Stimulated activated CD4-positive, alpha-beta T cell treated with anti-CD3 and anti-CD28 coated beads, TNF-alpha, amount 100 ng/mL, for 48 hours (primary cell): Measurements from ENCODE around the gene PSMC3.
A peak's percentile ranks its signal among the peaks of the same experiment; 100 is the strongest.

Source experiments
- DNase-seq, 3 donors: peaks; one replicate each; pipeline ENCODE4 v3.0.0-alpha.2; 2020; ENCODE audit warnings: low read depth in 3 of 3

Gene PSMC3

GRCh38 chr11:47426062-47426956, at the start of gene PSMC3:
Gene PSMC3, minus strand, starts transcription at chr11:47426439. Its CDS starts 160 bp downstream, at chr11:47426279.
- peak; percentile 98 to 99 (median 99) for DNase-seq

GRCh38 chr11:47470671-47471070, 44.4 kb upstream of the PSMC3 start:
- DNase-seq: no peak

DNA sequence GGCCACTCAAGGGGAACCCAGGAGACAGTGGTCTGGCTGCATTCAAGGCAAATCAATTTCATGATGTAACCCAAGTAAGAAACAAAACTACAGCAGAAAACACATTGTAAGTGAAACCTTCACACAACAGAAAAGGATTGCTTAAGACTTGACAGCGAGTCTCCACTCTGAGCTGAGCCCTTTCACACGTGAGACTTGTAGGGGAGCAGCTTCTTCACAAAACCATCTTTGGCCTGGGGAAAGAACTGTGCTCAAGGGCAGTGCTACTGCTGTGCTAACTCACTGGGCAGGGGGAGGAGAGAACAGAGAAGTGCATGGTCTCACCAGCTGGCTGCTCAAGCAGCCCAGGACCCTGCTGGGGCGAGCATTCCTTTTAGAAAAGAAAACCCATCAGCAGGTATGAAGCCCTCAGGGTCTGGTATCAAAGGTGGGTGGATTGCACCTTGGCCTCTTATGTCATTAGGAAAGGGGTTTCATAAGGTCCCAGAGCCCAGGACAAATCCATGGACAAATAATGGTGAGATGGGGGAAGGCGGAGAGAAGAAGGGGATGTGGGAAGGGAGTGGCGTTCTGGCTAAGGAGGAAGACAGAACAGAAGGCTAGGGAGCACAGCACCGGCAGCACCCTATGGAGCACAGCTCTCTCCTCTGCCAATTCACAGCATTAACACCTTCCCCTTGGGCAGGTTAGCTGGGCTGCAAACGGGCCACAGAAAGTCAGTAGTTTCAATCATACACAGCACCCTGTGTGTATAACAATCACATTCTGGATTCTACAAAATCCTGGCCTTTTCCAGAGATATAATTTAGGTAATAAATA, 43.3 kb upstream of the PSMC3 start:
- DNase-seq: no peak

GRCh38 chr11:47468598-47469214, 42.5 kb upstream of the PSMC3 start:
- no peak for DNase-seq

DNA sequence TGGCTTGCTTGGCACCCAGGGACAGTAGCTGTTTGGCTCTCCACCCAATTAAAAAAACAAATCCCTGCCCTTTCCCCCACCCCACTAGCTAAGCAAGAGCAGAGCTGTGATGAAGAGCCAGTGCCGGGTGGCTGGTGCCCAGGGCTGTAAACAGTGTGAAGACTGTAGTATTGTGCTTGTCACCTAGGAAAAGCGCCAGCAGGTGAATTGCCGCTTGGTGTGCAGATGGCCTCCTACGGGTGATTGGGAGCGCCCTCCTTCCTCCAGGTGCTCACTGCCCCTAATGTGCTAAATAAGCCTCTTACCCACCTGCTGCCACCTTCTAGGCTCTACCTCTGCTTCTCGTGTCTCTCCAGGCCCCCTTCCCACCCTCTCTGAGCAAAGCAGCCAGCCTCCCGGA, 41.1 kb upstream of the PSMC3 start:
- no peak for DNase-seq

DNA sequence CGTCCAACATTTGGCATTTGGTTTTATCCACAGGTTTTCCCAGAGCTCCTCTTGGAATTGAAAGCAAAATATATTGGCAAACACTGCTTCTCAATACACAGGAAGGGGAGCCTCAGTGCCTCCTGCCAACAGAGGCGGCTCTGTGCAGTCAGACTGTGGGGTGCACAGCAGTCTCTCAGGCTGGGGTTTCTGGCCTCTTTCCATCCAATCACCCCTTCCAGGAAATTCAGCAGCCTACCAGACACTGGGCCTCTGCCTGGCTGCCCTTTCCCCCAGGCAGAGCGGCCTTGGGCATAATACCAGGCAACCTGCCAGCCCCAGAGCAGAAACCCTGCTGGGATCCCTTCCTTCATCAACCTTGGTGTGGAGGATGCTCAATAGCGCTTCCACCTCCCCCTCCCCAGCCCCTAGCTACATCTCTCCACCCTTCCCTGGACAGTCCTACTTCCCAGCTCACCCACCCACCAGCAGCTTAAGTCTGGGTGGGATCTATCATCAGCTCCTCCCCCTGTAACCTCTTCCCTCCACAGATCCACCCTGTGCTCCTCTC, 40.5 kb upstream of the PSMC3 start:
- no peak for DNase-seq

- DNase-seq: no peak
Observed at GRCh38 chr11:47466201-47466600, 40.0 kb upstream of the PSMC3 start.

GRCh38 chr11:47464483-47464882, 38.2 kb upstream of the PSMC3 start:
- no peak for DNase-seq

DNA sequence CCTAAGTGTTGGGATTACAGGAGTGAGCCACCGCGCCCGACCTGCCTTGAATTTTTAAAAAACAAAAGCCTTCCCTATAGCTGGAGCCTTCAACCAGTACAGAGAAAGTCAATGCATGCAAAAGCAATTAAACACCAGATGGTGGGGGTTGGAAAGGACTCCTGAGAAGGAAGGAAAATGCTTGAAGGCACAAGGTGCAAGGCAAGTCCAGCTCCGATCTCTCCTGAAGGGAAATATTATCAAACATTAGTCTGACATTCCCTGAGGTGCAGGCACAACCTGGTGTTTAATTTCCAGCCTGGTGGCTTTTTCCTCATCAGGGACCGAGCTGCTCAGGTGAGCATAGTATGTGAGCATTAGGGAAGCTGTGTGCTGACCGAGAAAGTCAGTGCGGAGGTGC, 35.6 kb upstream of the PSMC3 start:
- DNase-seq: no peak

- DNase-seq: no peak
Observed at GRCh38 chr11:47460571-47461235, 34.5 kb upstream of the PSMC3 start.

DNA sequence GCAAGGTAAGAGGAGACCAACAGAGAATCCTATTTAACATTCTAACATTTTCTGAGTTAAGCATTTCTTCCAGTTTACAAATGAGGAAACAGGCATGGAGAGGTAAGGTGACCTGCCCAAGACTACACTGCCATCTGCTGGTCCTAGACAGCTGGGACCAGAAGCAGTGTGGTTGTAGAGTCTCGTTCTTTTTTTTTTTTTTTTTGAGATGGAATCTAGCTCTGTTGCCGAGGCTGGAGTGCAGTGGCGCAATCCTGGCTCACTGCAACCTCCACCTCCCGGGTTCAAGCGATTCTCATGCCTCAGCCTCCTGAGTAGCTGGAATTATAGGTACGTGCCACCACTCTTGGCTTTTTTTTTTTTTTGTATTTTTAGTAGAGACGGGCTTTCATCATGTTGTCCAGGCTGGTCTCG, 28.0 kb upstream of the PSMC3 start:
- DNase-seq: peak; percentile 38 to 53 (median 49)

GRCh38 chr11:47453365-47453764, 27.1 kb upstream of the PSMC3 start:
- DNase-seq: no peak

- no peak for DNase-seq
Observed at GRCh38 chr11:47451990-47452389, 25.8 kb upstream of the PSMC3 start.

GRCh38 chr11:47451436-47451835, 25.2 kb upstream of the PSMC3 start:
- no peak for DNase-seq

GRCh38 chr11:47449541-47449940, 23.3 kb upstream of the PSMC3 start:
- no peak for DNase-seq

DNA sequence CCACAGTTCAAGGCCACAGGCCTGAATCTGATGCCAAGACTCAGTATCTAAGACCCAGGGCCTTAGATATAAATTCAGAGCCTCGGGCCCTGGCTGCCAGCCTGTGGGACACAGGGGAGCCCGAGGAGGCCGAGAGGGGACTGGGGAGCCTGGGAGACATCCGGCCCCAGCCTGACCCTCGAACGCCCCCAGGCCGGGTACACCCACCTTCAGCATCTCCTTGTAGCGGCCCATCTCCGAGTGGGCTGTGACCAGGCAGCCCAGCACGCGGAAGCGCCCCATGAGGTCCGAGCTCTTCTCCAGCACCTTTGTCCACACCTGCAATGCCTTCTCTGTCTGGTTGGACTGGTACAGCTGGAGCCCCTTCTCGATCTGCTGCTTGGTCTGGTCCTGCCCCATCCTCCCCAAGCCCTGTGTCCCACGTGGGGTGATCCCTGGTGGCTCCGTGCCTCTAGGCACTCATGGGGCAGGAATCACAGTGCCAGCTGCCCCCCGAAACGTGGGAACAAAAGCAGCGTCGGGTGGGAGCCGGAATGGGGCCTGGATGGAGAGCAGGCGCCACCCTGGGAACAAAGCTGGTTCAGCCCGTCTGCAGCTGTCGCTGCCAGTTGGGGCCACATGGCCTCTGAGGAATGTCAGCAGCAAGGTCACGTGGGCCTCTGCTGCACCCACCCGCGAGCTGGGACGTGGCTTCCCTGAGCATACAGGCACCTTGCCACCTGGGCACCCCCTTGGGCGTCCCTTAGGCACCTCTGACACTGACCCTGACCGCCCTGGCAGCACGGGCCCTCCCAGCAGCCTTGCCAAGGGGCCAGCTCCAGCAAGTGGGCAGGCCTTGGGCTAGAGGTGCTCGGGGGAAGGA, 22.6 kb upstream of the PSMC3 start, which contains the start of gene RAPSN:
RAPSN (minus strand) TSS at position 571 of the 862 bp plus-strand sequence; CDS start at position 399, 172 bp downstream.
- DNase-seq: no peak

GRCh38 chr11:47447906-47448305, 21.7 kb upstream of the PSMC3 start:
- no peak for DNase-seq

DNA sequence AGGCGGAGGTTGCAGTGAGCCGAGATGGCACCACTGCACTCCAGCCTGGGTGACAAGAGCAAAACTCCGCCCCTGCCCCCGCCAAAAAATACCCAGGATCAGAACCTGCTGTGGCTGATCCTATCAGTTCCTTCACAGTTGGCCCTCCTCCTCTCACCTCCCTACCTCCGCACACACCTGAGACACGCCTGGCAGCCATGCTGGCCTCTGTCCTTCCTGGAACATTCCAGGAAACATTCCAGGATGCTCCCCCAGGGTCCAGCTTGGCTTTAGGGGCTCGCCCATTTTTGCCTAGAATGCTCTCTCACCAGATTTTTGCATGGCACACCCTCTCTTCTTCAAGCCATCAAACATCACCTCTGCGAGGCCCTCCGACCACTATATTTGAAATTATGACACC, 20.6 kb upstream of the PSMC3 start:
- DNase-seq: no peak

DNA sequence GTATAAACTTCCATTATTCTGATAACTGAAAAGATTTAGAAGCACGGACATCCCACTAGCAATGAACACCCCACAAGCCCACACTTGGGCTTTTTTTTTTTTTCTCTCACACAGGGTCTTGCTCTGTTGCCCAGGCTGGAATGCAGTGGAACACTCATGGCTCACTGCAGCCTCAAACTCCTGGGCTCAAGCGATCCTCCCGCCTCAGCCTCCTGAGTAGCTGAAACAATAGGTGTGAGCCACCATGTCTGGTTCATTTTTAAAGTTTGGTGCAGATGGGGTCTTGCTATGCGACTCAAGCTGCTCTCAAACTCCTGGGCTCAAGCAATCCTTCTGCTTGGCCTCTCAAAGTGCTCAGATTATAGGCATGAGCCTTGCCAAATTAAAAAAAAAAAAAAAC, 19.6 kb upstream of the PSMC3 start:
- DNase-seq: no peak

- DNase-seq: no peak
Observed at GRCh38 chr11:47443817-47444216, 17.6 kb upstream of the PSMC3 start.
